H7 (cell line): ENCODE measurements around the gene C2orf72. TPM values are rescaled to one million over a fixed set of nuclear protein-coding genes. Genes with fewer than 3 reads are reported as not detected.
A peak's percentile ranks its signal among the peaks of the same experiment; 100 is the strongest.

Source experiments
- DNase-seq: peaks from one replicate; pipeline ENCODE4 v3.0.0; 2012
- H3K27me3 ChIP-seq: 2 replicates; pipeline ENCODE4 v1.6.0; 2011; ENCODE audit warnings: mild to moderate bottlenecking, low read length; ENCODE audit not compliant: control insufficient read depth, insufficient read depth
- H3K36me3 ChIP-seq: replicated peaks from 2 replicates; pipeline ENCODE4 v1.5.1; 2011; ENCODE audit warnings: low read length; ENCODE audit not compliant: control insufficient read depth, insufficient read depth
- H3K4me3 ChIP-seq: 2 replicates; pipeline ENCODE4 v1.5.1; 2011; ENCODE audit warnings: low read depth, mild to moderate bottlenecking, control low read depth, low read length, moderate library complexity; ENCODE audit not compliant: insufficient read depth
- total RNA-seq: library from RNA; depleted of rRNA; stranded (reverse); fragments of >200 nt; shearing (Covaris generic); gene quantifications from 2 replicates; pipeline ENCODE4 v1.2.3, GENCODE V29; 2014

The C2orf72 gene
- total RNA-seq, 1 experiment from 2014 or later: 0.69 TPM

DNA sequence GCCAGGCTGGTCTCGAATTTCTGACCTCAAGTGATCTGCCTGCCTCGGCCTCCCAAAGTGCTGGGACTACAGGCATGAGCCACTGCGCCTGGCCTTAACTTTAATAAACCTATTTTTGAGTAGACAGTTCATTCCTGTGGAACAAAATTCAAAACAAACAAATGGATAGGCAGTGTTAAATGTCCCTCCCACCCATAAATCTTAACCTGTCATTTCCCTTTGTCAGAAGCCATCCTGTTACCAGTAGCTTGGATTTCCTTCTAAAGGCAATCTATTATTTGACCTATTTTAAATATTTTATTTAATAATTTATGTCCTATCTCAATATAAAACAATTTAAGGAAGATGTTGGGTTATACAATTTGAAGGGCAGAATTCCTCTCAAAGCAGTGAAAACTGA, 6.6 kb upstream of the C2orf72 start:
- no peaks in the 10 kb centered on the region for H3K36me3 ChIP-seq
- H3K27me3 ChIP-seq: peaks cover 6% of the 10 kb centered on the region
- H3K4me3 ChIP-seq: no peak overlapping the region
- DNase-seq: no peak

DNA sequence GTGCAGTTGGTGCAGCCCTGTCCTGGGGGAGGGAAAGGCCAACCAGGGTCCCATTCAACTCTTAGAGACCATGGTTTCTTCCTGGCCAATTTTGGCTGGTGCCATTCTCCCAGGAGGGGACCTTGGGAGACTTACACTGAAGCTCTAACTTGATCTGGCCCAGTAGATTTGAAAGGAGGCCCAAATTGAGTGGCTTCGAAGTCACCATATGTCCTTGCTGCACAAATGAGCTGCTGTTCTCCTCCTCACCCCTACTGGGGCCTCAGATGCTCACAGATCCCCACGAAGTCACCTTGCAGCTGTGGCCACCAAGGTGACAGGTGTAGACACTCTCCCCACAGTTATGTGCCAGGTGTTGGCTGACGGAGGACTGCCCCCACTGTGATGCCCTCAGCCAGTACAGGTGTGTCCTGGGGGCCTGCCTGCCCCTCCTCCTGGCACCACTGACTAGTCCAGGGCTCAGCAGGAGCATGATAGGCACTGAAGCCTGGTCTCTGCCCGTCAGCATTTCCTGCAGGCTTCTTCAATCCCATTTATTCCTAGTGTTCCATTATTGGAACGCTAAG, 4.7 kb upstream of the C2orf72 start:
- Histone ChIP-seq H3K27me3 (peaks cover 25% of the 10 kb centered on the region), H3K4me3 (no peak overlapping the region), H3K36me3 (no peaks in the 10 kb centered on the region)
- no peak for DNase-seq

DNA sequence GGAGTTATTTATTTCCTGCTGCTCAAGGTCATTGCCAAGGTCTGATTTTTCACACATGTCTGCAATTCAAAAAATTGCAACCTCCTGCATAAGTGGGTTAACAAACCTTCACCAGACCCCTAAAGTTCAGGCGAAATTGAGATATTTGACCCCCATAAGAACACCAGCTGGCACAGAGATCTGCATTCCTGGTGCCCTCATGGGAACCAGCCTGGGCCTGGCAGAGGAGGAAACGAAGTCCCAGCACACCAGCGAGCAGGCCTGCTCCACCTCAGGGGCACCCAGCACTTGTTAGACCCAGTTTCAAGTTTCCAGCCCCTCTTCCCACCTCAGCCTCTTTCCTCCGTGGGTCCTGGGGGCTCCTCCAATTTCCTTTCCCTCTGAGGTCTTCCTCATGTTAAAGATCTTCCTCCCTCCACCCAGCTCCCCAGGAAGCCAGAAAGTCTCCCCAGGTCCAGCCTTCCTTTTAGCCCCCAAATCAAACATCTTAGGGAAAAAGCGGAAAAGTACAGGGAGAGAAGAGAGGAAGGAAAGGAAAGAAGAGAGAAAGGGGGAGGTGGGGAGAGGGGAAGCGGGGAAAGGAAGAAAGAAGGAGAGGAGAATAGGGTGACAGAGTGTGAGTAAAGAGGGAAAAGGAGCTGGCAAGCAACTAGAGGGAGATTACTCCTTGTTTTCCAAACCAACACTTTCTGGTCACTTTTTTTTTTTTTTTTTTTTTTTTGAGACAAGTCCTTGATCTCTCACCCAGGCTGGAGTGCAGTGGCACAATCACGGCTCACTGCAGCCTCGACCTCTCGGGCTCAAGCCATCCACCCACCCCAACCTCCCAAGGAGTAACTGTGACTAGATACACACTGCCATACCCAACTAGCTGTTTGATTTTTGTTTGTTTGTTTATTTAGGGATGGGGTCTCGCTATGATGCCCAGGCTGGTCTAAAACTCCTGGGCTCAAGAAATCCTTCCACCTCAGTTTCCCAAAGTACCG, 3.9 kb upstream of the C2orf72 start:
- no peak for DNase-seq
- H3K36me3 ChIP-seq: no peaks in the 10 kb centered on the region
- no peak overlapping the region for H3K4me3 ChIP-seq
- peaks cover 30% of the 10 kb centered on the region for H3K27me3 ChIP-seq

DNA sequence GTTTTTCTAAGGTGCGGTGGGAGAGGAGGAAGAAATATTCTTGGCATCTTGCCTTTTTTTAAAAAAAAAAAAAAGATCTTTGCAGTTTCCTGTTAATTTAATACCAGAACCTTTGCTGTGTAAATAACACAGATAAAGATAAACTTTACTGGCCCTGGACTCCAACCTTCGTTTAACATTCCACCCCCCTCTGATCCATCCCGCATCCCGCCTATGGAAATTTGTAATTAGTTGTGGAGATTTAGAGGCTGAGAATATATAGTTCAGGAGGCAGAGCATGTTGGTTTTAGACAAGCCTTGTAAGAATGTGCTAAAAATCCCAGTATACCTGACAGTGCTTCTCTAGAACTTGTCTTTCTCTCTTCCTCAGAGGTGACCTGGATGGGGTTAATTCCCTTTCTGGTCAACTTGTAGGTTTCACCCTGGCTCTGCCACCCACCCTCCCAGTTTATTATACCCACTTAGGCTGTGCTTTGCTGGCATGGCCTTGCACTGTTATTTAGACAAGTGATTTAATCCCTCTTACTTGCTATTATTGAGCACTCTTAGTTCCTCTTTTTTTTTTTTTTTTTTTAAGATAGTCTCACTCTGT, 2.9 kb upstream of the C2orf72 start:
- no peak for DNase-seq
- no peaks in the 10 kb centered on the region for H3K36me3 ChIP-seq
- peaks cover 39% of the 10 kb centered on the region for H3K27me3 ChIP-seq

DNA sequence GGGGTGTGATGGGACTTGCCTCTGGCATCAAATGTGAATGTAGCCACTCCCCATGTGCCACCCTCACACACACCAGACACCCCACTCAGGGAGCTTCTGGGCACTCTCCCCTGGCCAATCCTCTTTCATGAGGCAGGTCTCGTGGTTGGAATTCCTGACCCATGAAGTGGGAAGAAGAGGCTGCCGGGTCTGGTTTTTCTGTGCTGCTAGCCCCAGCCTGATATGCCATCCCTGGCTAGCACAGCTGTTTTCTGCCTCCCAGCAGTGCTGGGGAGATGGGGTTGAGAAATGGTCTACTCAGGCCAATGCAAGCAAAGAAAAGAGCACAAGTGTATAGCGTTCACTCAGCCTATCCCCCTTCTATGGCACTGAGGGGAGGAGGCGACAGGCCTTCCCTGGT, 1.2 kb upstream of the C2orf72 start:
- no peak for DNase-seq
- Histone ChIP-seq H3K4me3 (no peak overlapping the region), H3K36me3 (no peaks in the 10 kb centered on the region), H3K27me3 (peaks cover 44% of the 10 kb centered on the region)

More for the DNA sequence above, 2.9 kb upstream of the C2orf72 start:
- H3K4me3 ChIP-seq: no peak overlapping the region

DNA sequence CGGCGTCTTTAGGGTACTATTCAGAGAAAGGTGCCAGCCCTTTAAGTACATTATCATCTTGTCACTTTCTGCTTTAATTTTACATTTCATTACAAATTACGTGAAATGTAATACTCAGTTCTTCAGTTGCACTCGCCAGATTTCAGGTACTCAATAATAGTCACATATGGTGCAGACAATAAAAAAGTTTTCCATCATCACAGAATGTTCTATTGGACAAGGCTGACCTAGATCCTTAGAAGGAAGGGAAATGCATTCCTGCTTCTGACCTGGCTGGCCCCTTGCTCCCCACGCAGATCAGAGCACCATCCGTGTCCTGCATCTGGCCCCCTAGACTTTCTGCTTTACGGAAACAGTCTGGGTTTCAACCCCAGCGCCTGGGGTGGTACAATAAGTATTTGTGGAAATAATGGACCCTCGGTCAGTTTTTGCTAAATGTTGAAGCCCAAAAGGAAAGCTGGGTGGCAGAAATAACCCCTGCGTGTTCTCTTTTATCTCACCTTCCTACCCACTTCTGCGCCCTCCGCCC, 681 bp upstream of the C2orf72 start:
- Histone ChIP-seq H3K4me3 (no peak overlapping the region), H3K27me3 (peaks cover 45% of the 10 kb centered on the region), H3K36me3 (no peaks in the 10 kb centered on the region)
- no peak for DNase-seq

DNA sequence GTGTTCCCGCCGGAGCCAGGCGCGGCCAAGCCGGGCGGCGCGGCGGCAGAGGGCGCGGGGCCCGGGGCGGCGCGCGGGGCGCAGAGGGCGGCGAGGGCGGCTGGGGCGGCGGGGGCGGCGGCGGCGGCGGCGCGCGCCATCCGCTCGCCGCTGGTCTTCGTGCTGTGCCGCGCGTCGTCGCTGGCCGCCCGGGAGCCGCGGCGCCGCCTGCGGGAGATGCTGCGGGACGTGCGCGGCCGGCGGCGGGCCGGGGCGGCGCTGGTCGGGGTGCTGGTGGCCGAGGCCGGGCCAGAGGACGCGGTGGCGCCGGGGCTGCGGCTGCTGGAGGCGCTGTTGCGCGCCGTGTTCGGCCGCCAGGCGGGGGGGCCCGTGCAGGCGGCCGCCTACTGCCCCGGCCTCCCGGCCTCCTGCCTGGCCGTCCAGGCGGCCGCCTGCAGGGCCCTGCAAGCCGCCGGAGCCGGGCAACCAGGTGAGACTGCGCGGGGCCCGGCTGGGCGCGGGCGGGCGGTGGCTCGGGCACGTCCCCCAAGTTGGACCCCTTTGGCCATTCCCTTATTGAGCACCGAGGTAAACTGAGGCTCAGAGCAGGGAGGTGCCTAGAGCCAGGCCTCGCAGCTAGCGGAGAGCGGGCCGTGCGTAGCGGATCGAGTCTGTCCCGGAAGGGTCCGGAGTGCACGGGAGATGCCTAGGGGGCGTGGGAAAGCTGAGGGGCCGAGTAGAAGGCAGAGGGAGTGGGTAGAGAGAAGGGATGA, 584 bp downstream of the C2orf72 start:
- Histone ChIP-seq H3K36me3 (no peaks in the 10 kb centered on the region), H3K4me3 (peak overlapping the region; percentile 51), H3K27me3 (peaks cover 45% of the 10 kb centered on the region)
- DNase-seq: peak; percentile 88

DNA sequence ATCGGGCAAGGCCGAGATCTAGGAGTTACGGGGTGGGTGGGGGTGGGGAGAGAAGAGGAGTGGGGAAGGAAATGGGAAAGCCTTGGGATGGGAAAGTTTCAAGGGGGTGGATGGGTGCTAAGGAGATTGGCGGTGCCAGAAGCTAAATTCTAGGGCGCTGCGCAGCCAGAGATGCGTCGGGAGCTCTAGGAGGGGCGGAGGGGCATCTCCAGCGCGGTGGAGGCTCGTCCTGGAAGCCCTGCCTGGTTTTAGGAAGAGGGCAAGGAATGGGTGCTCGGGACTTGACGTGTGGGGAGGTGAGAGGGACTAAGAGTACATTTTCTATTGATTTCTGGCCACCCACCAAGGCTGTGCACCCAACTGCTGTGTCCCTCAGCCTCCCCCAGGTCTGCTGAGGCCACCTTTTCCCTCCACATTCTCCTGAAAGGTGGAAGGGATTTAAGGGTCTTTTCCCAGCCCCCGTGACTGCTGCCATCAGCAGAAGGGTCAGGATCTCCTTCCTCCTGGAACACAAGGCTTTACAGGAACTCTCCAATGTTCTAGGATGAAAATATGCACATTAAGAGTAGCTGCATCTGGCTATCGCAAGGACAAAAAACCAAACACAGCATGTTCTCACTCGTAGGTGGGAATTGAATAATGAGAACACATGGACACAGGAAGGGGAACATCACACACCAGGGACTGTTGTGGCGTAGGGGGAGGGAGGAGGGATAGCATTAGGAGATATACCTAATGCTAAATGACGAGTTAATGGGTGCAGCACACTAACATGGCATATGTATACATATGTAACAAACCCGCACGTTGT, 1.4 kb downstream of the C2orf72 start:
- peak overlapping the region; percentile 51 for H3K4me3 ChIP-seq
- peak; percentile 80 for DNase-seq
- H3K36me3 ChIP-seq: no peaks in the 10 kb centered on the region
- peaks cover 45% of the 10 kb centered on the region for H3K27me3 ChIP-seq

DNA sequence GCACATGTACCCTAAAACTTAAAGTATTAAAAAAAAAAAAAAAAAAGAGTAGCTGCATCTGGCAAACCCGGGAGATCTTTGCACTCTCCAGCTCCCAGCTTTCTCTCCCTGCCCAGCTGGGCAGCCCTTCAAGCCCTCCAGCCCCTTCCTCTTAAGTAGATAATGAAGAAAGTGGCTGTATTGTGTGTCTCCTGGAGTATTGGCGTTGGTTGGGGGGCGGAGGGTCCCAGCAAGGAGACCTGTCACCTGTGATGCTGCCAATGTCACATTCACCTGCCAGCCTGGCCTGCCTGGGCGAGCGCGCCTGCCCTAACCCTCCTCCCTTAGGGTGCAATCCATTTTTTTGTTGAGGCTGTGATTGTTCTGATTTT, 2.0 kb downstream of the C2orf72 start:
- DNase-seq: no peak
- H3K36me3 ChIP-seq: no peaks in the 10 kb centered on the region
- peaks cover 45% of the 10 kb centered on the region for H3K27me3 ChIP-seq
- no peak overlapping the region for H3K4me3 ChIP-seq

DNA sequence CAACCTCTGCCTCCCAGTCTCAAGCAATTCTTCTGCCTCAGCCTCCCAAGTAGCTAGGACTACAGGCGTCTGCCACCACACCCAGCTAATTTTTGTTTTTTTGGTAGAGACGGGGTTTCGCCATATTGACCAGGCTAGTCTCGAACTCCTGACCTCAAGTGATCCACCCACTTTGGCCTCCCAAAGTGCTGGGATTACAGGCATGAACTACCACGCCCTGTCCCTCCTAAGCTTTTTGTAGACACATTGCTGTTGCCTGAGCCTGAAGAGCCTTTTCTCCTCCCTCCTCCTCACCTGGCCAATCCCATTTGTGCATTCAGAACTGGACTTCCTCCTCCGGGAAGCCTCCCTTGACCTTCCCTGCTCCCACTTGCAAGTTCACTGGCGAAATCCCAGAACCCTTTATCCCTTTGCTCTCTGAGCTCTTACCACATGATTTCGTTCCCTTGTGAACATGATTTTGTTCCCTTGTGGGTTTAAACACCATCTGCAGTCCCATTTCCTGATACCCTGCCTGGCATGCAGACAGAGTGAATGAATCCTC, 2.6 kb downstream of the C2orf72 start:
- DNase-seq: no peak
- no peak overlapping the region for H3K4me3 ChIP-seq
- no peaks in the 10 kb centered on the region for H3K36me3 ChIP-seq
- H3K27me3 ChIP-seq: peaks cover 42% of the 10 kb centered on the region

DNA sequence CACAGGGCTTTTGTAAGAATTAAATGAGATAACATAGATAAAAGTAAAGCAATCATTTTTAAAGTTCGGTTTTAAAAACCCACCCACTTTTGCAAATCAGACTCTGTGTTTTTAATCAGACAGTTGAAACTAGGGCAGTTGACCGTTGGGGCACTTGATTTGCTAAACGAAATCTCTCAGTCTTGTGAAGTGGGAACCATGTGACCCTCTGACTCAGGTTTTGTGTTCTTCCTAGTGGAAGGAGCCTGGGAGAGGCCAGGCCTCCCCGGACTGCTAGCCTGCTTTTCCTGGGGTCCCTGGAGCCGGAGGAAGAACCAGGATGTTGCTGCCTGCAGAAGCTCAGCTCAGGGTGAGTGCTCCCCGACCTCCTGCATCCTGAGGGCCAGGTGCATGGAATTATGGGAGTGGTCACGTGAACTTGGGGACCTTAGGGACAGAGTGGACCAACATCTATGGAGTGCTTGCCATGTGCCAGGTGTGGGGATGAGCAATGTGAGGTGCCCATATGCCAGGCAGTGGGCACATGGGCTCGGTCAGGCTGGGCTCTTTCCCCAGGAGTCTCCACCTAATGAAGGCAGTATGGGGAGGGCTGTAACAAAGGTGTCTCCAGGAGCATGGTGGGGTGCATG, 3.9 kb downstream of the C2orf72 start:
- Histone ChIP-seq H3K27me3 (peaks cover 34% of the 10 kb centered on the region), H3K36me3 (no peaks in the 10 kb centered on the region), H3K4me3 (no peak overlapping the region)
- no peak for DNase-seq

DNA sequence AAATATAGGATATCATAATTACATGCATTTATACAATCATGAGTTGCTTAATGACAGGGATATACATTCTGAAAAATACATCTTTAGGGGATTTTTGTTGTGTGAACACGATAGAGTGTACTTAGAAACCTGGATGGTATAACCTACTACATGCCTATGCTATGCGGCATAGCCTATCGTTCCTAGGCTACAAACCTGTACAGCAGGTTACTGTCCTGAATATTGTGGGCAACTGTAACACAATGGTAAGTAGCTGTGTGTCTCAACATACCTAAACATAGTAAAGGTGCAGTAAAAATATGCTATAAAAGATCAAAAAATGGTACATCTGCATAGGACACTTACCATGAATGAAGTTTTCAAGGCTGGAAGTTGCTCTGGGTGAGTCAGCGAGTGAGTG, 6.5 kb downstream of the C2orf72 start:
- no peaks in the 10 kb centered on the region for H3K36me3 ChIP-seq
- peaks cover 12% of the 10 kb centered on the region for H3K27me3 ChIP-seq
- no peak overlapping the region for H3K4me3 ChIP-seq
- DNase-seq: no peak

DNA sequence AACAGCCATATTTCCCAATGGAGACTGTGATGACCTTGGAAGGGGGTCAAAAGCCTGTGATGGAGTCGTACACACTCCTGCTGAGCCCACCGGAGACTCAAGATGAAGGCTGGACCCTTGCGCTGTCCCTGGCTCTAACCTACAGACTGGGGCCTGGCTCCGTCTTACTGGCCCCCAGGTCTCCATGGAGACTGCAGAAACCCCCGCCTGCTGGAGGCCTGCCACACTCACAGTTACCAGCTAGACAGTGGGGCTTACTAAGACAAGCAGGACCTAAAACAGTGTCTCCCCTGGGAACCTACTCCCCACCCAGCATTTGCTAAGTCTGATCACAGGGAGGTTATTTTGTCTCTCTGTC, 9.6 kb downstream of the C2orf72 start:
- DNase-seq: no peak
- Histone ChIP-seq H3K27me3 (peaks cover 2% of the 10 kb centered on the region), H3K36me3 (no peaks in the 10 kb centered on the region), H3K4me3 (no peak overlapping the region)
